H1 (cell line): Measurements from ENCODE around the gene SELENOI. TPM values are rescaled to one million over a fixed set of nuclear protein-coding genes. Genes with fewer than 3 reads are reported as not detected.

Source experiments
- CTCF ChIA-PET: fragments of 300-600 bp; sonication (Branson Sonifier 250); formaldehyde crosslinking; loops from one replicate; lab custom pipeline; 2021; ENCODE audit not compliant: partially characterized antibody; lab: Charles Lee
- POLR2A ChIA-PET: fragments of 300-600 bp; sonication (Branson Sonifier 250); formaldehyde crosslinking; loops from one replicate; lab custom pipeline; 2021; ENCODE audit warnings: inconsistent platforms; ENCODE audit not compliant: partially characterized antibody; lab: Charles Lee
- DNase-seq, 2 experiments: peaks; one replicate each; pipeline versions ENCODE4 v3.0.0 to v3.0.0-alpha.2; 2010 to 2022; ENCODE audit warnings: low spot score in 2 of 2, low read depth in 1 of 2, mixed read lengths in 1 of 2
- FAIRE-seq: peaks from 2 replicates; lab custom pipeline; 2011; peaks lifted over from hg19 to GRCh38; lab: Jason Lieb, UNC
- H2AFZ ChIP-seq: 2 replicates; pipeline ENCODE4 v1.8.1; 2012; ENCODE audit warnings: low read length, inconsistent platforms
- H2AK5ac ChIP-seq: 2 replicates; pipeline ENCODE4 v1.6.1; 2013; ENCODE audit warnings: low read depth, low read length
- H2BK120ac ChIP-seq: replicated peaks from 2 replicates; pipeline ENCODE3; 2013; ENCODE audit warnings: low read depth, low read length, inconsistent platforms
- H2BK12ac ChIP-seq: 2 replicates; pipeline ENCODE4 v1.6.1; 2013; ENCODE audit warnings: low read depth, low read length
- H2BK15ac ChIP-seq: 2 replicates; pipeline ENCODE4 v1.6.1; 2013; ENCODE audit warnings: low read length
- H2BK20ac ChIP-seq: 2 replicates; pipeline ENCODE4 v1.6.1; 2013; ENCODE audit warnings: low read length
- H2BK5ac ChIP-seq: 2 replicates; pipeline ENCODE4 v1.6.1; 2013; ENCODE audit warnings: low read depth, low read length
- H3K14ac ChIP-seq: 2 replicates; pipeline ENCODE4 v1.6.1; 2013; ENCODE audit warnings: inconsistent platforms; ENCODE audit not compliant: insufficient read length
- H3K18ac ChIP-seq: 2 replicates; pipeline ENCODE4 v1.6.1; 2013; ENCODE audit warnings: low read length; ENCODE audit errors: extremely low read depth
- H3K23ac ChIP-seq: 2 replicates; pipeline ENCODE4 v1.6.1; 2013; ENCODE audit warnings: inconsistent platforms; ENCODE audit not compliant: insufficient read length
- H3K23me2 ChIP-seq: 2 replicates; pipeline ENCODE4 v1.6.1; 2013; ENCODE audit warnings: low read depth, low read length
- H3K27ac ChIP-seq: 2 replicates; pipeline ENCODE4 v1.6.1; 2011; ENCODE audit warnings: low read depth, low read length, inconsistent platforms
- H3K27me3 ChIP-seq, 4 experiments: replicated peaks in 1 of 4; 1 replicate in 1 of 4; 2 replicates in 3 of 4; pipeline versions ENCODE4 v1.6.1 to v1.8.1; 2011 to 2013; ENCODE audit warnings: low read length in 3 of 4, mild to moderate bottlenecking in 3 of 4, inconsistent platforms in 2 of 4, mixed read lengths in 2 of 4, moderate library complexity in 1 of 4; ENCODE audit not compliant: control insufficient read depth in 3 of 4, insufficient read depth in 3 of 4; ENCODE audit errors: extremely low read depth in 1 of 4
- H3K36me3 ChIP-seq, 4 experiments: 2 replicates each; pipeline versions ENCODE4 v1.6.1 to v1.8.1; 2011 to 2013; ENCODE audit warnings: mild to moderate bottlenecking in 4 of 4, low read length in 3 of 4, moderate library complexity in 2 of 4, control low read depth in 1 of 4, inconsistent platforms in 1 of 4; ENCODE audit not compliant: insufficient read depth in 4 of 4, control insufficient read depth in 2 of 4
- H3K4ac ChIP-seq: replicated peaks from 2 replicates; pipeline ENCODE3; 2013; ENCODE audit warnings: low read length, low read depth, mixed read lengths, inconsistent platforms; ENCODE audit not compliant: insufficient read length
- H3K4me1 ChIP-seq, 4 experiments: replicated peaks in 1 of 4; 1 replicate in 1 of 4; 2 replicates in 3 of 4; pipeline versions ENCODE4 v1.6.1 to v1.8.1; 2011 to 2013; ENCODE audit warnings: low read length in 3 of 4, inconsistent platforms in 2 of 4, mixed read lengths in 1 of 4; ENCODE audit not compliant: insufficient read depth in 4 of 4, control insufficient read depth in 3 of 4
- H3K4me2 ChIP-seq, 2 experiments: 2 replicates each; pipeline versions ENCODE4 v1.6.1 to v1.8.1; 2011 to 2013; ENCODE audit warnings: low read depth in 2 of 2, low read length in 2 of 2, control low read depth in 1 of 2, inconsistent platforms in 1 of 2, mild to moderate bottlenecking in 1 of 2; ENCODE audit not compliant: insufficient read depth in 1 of 2
- H3K4me3 ChIP-seq, 4 experiments: fragments of 200-600, 300-600 bp in 1 of 4; sonication (generic), shearing (Covaris generic), sonication (Bioruptor Twin) in 1 of 4; 2 replicates each; pipeline versions ENCODE4 v1.5.1 to v1.8.1; 2011 to 2016; ENCODE audit warnings: low read length in 4 of 4, low read depth in 3 of 4, control low read depth in 2 of 4, inconsistent platforms in 2 of 4, mild to moderate bottlenecking in 2 of 4, mixed read lengths in 1 of 4, moderate library complexity in 1 of 4; ENCODE audit not compliant: insufficient read depth in 2 of 4; ENCODE audit errors: extremely low read depth in 1 of 4
- H3K56ac ChIP-seq: replicated peaks from 2 replicates; pipeline ENCODE3; 2013; ENCODE audit warnings: low read depth, mild to moderate bottlenecking, mixed read lengths, low read length, inconsistent platforms; ENCODE audit not compliant: insufficient read length
- H3K79me1 ChIP-seq: 2 replicates; pipeline ENCODE4 v1.6.1; 2013; ENCODE audit warnings: low read depth, low read length, control low read depth
- H3K79me2 ChIP-seq, 2 experiments: 2 replicates each; pipeline versions ENCODE4 v1.6.1 to v1.8.1; 2012 to 2013; ENCODE audit warnings: low read length in 2 of 2, mild to moderate bottlenecking in 2 of 2, inconsistent platforms in 1 of 2; ENCODE audit not compliant: insufficient read depth in 2 of 2, control insufficient read depth in 1 of 2
- H3K9ac ChIP-seq, 4 experiments: replicated peaks in 1 of 4; 1 replicate in 1 of 4; 2 replicates in 3 of 4; pipeline versions ENCODE4 v1.6.1 to v1.8.1; 2011 to 2013; ENCODE audit warnings: low read depth in 3 of 4, low read length in 3 of 4, control low read depth in 2 of 4, mild to moderate bottlenecking in 2 of 4, moderate library complexity in 2 of 4, inconsistent platforms in 1 of 4; ENCODE audit errors: extremely low read depth in 1 of 4
- H3K9me3 ChIP-seq, 2 experiments: 2 replicates each; pipeline versions ENCODE4 v1.6.1 to v1.8.1; 2012 to 2013; ENCODE audit warnings: mild to moderate bottlenecking in 2 of 2, moderate library complexity in 2 of 2, control low read depth in 1 of 2, inconsistent platforms in 1 of 2, low read depth in 1 of 2, low read length in 1 of 2, mixed read lengths in 1 of 2; ENCODE audit not compliant: insufficient read depth in 2 of 2
- H4K20me1 ChIP-seq, 2 experiments: replicated peaks in 1 of 2; 2 replicates each; pipeline versions ENCODE3 to v1.8.1; 2011 to 2013; ENCODE audit warnings: inconsistent platforms in 2 of 2, low read length in 2 of 2, mild to moderate bottlenecking in 1 of 2; ENCODE audit not compliant: insufficient read depth in 2 of 2, control insufficient read depth in 1 of 2
- H4K5ac ChIP-seq: 2 replicates; pipeline ENCODE4 v1.6.1; 2013; ENCODE audit warnings: low read length, low read depth, mixed read lengths, inconsistent platforms; ENCODE audit not compliant: insufficient read length
- H4K8ac ChIP-seq: 2 replicates; pipeline ENCODE4 v1.8.0; 2013; ENCODE audit warnings: mild to moderate bottlenecking, moderate library complexity, low read length, inconsistent platforms; ENCODE audit not compliant: insufficient read depth; ENCODE audit errors: extremely low read depth
- H4K91ac ChIP-seq: replicated peaks from 2 replicates; pipeline ENCODE3; 2013; ENCODE audit warnings: low read length, mixed read lengths, inconsistent platforms; ENCODE audit not compliant: insufficient read length
- CHD1 ChIP-seq: IDR thresholded peaks from 2 replicates; pipeline ENCODE4 v1.6.1; 2012; ENCODE audit warnings: low read depth, low read length, improper control_type of control experiment
- CHD2 ChIP-seq: IDR thresholded peaks from 2 replicates; pipeline ENCODE4 v1.6.1; 2012; ENCODE audit warnings: low read length, improper control_type of control experiment
- EP300 ChIP-seq, 2 experiments: IDR thresholded peaks; 1 replicate in 1 of 2; 2 replicates in 1 of 2; pipeline ENCODE4 v1.6.1; 2011 to 2012; ENCODE audit warnings: low read depth in 2 of 2, low read length in 2 of 2, mild to moderate bottlenecking in 2 of 2, borderline replicate concordance in 1 of 2, inconsistent platforms in 1 of 2, moderate library complexity in 1 of 2
- EZH2 ChIP-seq: fragments of 200-600 bp; sonication (generic); IDR thresholded peaks from 2 replicates; pipeline ENCODE4 v1.7.1; 2012; ENCODE audit warnings: low read depth, mild to moderate bottlenecking, moderate library complexity, low read length, inconsistent platforms; ENCODE audit not compliant: severe bottlenecking
- GABPA ChIP-seq: IDR thresholded peaks from 2 replicates; pipeline ENCODE4 v1.6.1; 2011; ENCODE audit warnings: mild to moderate bottlenecking, low read length, moderate library complexity, borderline replicate concordance; ENCODE audit not compliant: insufficient read depth
- HDAC2 ChIP-seq, 2 experiments: fragments of 300-600 bp in 1 of 2; sonication (generic) in 1 of 2; IDR thresholded peaks; 2 replicates each; pipeline ENCODE4 v1.6.1; 2011 to 2012; ENCODE audit warnings: low read depth in 2 of 2, low read length in 2 of 2, mild to moderate bottlenecking in 2 of 2, moderate library complexity in 2 of 2, borderline replicate concordance in 1 of 2, inconsistent platforms in 1 of 2
- JUN ChIP-seq: IDR thresholded peaks from 2 replicates; pipeline ENCODE4 v1.6.1; 2011; ENCODE audit warnings: low read depth, mild to moderate bottlenecking, improper control_type of control experiment, low read length
- JUND ChIP-seq: IDR thresholded peaks from 2 replicates; pipeline ENCODE4 v1.6.1; 2011; ENCODE audit warnings: mild to moderate bottlenecking, improper control_type of control experiment, low read length
- NRF1 ChIP-seq: IDR thresholded peaks from 2 replicates; pipeline ENCODE4 v1.6.1; 2011; ENCODE audit warnings: mild to moderate bottlenecking, low read depth, low read length, improper control_type of control experiment
- PHF8 ChIP-seq: fragments of 200-600 bp; sonication (generic); conservative IDR thresholded peaks from 2 replicates; pipeline ENCODE4 v1.7.1; 2012; ENCODE audit warnings: low read depth, mild to moderate bottlenecking, inconsistent platforms, low read length, moderate library complexity
- POLR2AphosphoS5 ChIP-seq: IDR thresholded peaks from 2 replicates; pipeline ENCODE4 v1.6.1; 2011; ENCODE audit warnings: low read depth, low read length
- RXRA ChIP-seq: IDR thresholded peaks from 2 replicates; pipeline ENCODE4 v1.6.1; 2011; ENCODE audit warnings: low read depth, mild to moderate bottlenecking, low read length, moderate library complexity; ENCODE audit not compliant: insufficient read depth
- SRF ChIP-seq: IDR thresholded peaks from 2 replicates; pipeline ENCODE4 v1.6.1; 2011; ENCODE audit warnings: mild to moderate bottlenecking, low read depth, low read length, moderate library complexity
- WGBS, 2 experiments: shearing (Covaris generic) in 1 of 2; methylation state at CpG; one replicate each; pipeline versions ENCODE4 v1.1.6 to v1.1.7; 2013 to 2015; ENCODE audit warnings: low lambda C conversion rate in 2 of 2, mixed read lengths in 2 of 2, inconsistent platforms in 1 of 2, low coverage in 1 of 2, missing lambda C conversion rate in 1 of 2; ENCODE audit not compliant: insufficient replicate concordance in 2 of 2, insufficient coverage in 1 of 2, insufficient read length in 1 of 2; ENCODE audit errors: extremely low coverage in 1 of 2, missing lambda C conversion rate in 1 of 2; 5-methylcytosine and 5-hydroxymethylcytosine counted together
- polyA plus RNA-seq, 7 experiments: library from polyadenylated mRNA; depleted of rRNA in 3 of 7; stranded (reverse) in 5 of 7; unstranded in 2 of 7; fragments of >200 nt in 5 of 7; fragments of 200-250 nt in 2 of 7; gene quantifications; 1 replicate in 5 of 7; 2 replicates in 1 of 7; 4 replicates in 1 of 7; pipeline versions ENCODE4 v1.2.1 to v1.2.3, GENCODE V29; 2011 to 2013; ENCODE audit warnings: missing spikeins in 2 of 7, mixed read lengths in 2 of 7
- total RNA-seq: library from RNA; stranded (reverse); fragmentation: NEBNext Ultra II Directional; extraction: Animal tissue kit (Norgen Biotek cat#: 25700); gene quantifications from 2 replicates; pipeline ENCODE4 v1.2.1, GENCODE V29; 2021

The SELENOI gene
- total and polyA plus RNA-seq, 2 of the 8 experiments (the other 6 are each of a cell fraction or from before 2014, with no cell fraction given), result 15.9 to 63.8 TPM

DNA sequence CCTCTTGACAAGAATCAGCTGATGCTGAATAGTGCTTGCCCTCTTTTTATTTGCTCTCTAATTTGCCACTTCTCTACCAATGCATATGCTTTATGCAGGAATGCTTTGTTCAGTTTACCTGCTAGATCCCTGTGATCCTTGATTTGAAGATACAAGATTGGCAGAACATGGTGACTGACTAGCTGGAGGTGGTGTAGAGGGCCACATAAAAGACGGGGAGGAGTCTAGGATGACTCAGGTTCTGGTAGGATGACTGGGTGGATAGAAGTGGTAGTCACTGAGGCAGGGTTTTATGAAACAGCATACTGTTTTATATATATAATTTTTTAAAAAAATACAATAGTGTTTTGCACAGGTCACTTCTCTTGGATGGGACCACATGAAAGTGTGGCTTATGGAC is 6.9 kb downstream of the SELENOI start:
- FAIRE-seq, result no peak
- CTCF ChIA-PET, result no interaction called here
- Histone ChIP-seq H3K79me2 (peaks cover 12 to 96% of the 10 kb centered on the region in 2 experiments), H3K79me1 (peaks cover 7% of the 10 kb centered on the region), H2BK12ac (no peak overlapping the region), H3K9ac (no peak overlapping the region), H3K36me3 (peaks cover 0 to 7% (median 0%) of the 10 kb centered on the region in 4 experiments; a peak in 1 of 8 replicates), H2AK5ac (no peak overlapping the region), H4K91ac (no peak overlapping the region), H3K4me2 (no peak overlapping the region), H3K4ac (no peak overlapping the region), H3K27me3 (no peaks in the 10 kb centered on the region), H2AFZ (no peak overlapping the region), H2BK15ac (no peak overlapping the region), H3K23ac (no peak overlapping the region), H4K5ac (no peak overlapping the region), H2BK20ac (no peak overlapping the region), H3K23me2 (no peaks in the 10 kb centered on the region), H4K20me1 (peaks cover 3 to 15% of the 10 kb centered on the region in 2 experiments), H3K27ac (no peak overlapping the region), H4K8ac (no peak overlapping the region), H3K4me1 (peaks cover 0 to 3% (median under 1%) of the 10 kb centered on the region in 4 experiments; a peak in 3 of 7 replicates), H2BK5ac (no peak overlapping the region), H2BK120ac (no peak overlapping the region), H3K18ac (no peak overlapping the region), H3K4me3 (no peak overlapping the region), H3K14ac (no peak overlapping the region), H3K9me3 (no peaks in the 10 kb centered on the region), H3K56ac (no peak overlapping the region)
- DNase-seq, result no peak
- POLR2A ChIA-PET, result no interaction called here
- 92% methylated on average over 1 of the region's 1 CpG; no CpG with 5 or more reads in 1 of the 2 experiments for whole genome bisulfite sequencing, 2 experiments
- TF ChIP-seq HDAC2 (IDR thresholded peaks at IDR 0.05; ENCODE audit: borderline replicate concordance in 1 of 2, low read depth in 2 of 2, low read length in 2 of 2) (no peak), NRF1 (no peak), EZH2 (no peak), SRF (no peak), JUND (no peak), RXRA (no peak), CHD2 (no peak), EP300 (IDR thresholded peaks at IDR 0.05; ENCODE audit: borderline replicate concordance in 1 of 2, low read depth in 2 of 2, low read length in 2 of 2) (no peak), POLR2AphosphoS5 (no peak), CHD1 (no peak), JUN (no peak), GABPA (no peak), PHF8 (no peak)
